GM18951 (cell line): ENCODE measurements around the gene HLA-DPB1.

ENCODE experiments used
- POLR2A ChIP-seq: IDR thresholded peaks from 4 replicates; pipeline ENCODE4 v1.6.1; 2011; ENCODE audit warnings: mild to moderate bottlenecking; ENCODE audit not compliant: insufficient read length, insufficient read depth; ENCODE audit errors: extremely low read depth
- in situ Hi-C: fragments of 300-500 bp; cut with MboI; formaldehyde crosslinking; loops from one replicate; pipeline ENCODE4 v1.12.0; 2022; ENCODE audit warnings: low sequenced_read_pairs, mixed read lengths, inconsistent platforms; ENCODE audit not compliant: unreplicated experiment

The HLA-DPB1 gene

GRCh38 chr6:33075568-33076405 is at the start of gene HLA-DPB1:
HLA-DPB1 (plus strand) TSS chr6:33075990; CDS start chr6:33076042, 52 bp downstream.
- TF ChIP-seq POLR2A: peak; percentile 72
- in situ Hi-C loops: no loop called here

- no peak for TF ChIP-seq POLR2A
- in situ Hi-C loops: loop anchor here (5.0 kb wide), 1 partner anchor 39 kb away; no protein-coding TSS in a partner anchor
These were observed 47.5 kb upstream of the HLA-DPB1 start for GRCh38 chr6:33028220-33028849.

- in situ Hi-C loops: loop anchor here (5.0 kb wide), 1 partner anchor 38 kb away; no protein-coding TSS in a partner anchor
- peak; percentile 56 for TF ChIP-seq POLR2A
These were observed 46.2 kb upstream of the HLA-DPB1 start for GRCh38 chr6:33029328-33030184.

- no peak for TF ChIP-seq POLR2A
- in situ Hi-C loops: no loop called here
These were observed 45.5 kb upstream of the HLA-DPB1 start for GRCh38 chr6:33030245-33030644.

- in situ Hi-C loops: no loop called here
- no peak for TF ChIP-seq POLR2A
These were observed 41.2 kb upstream of the HLA-DPB1 start for GRCh38 chr6:33034554-33034953.

GRCh38 chr6:33036535-33036934 is 39.3 kb upstream of the HLA-DPB1 start:
- in situ Hi-C loops: no loop called here
- no peak for TF ChIP-seq POLR2A

GRCh38 chr6:33040157-33040556 is 35.6 kb upstream of the HLA-DPB1 start:
- in situ Hi-C loops: no loop called here
- no peak for TF ChIP-seq POLR2A

GRCh38 chr6:33049323-33050013 is 26.3 kb upstream of the HLA-DPB1 start:
- in situ Hi-C loops: no loop called here
- TF ChIP-seq POLR2A: no peak

GRCh38 chr6:33050014-33050810 is 25.6 kb upstream of the HLA-DPB1 start:
- in situ Hi-C loops: no loop called here
- TF ChIP-seq POLR2A: no peak

- TF ChIP-seq POLR2A: no peak
- in situ Hi-C loops: no loop called here
These were observed 23.2 kb upstream of the HLA-DPB1 start for GRCh38 chr6:33052627-33053026.

- TF ChIP-seq POLR2A: no peak
- in situ Hi-C loops: no loop called here
These were observed 22.6 kb upstream of the HLA-DPB1 start for GRCh38 chr6:33053230-33053629.
